ENCODE results near the gene MEPE.
"Not testable (repeated sequence)": the region's sequence is repeated elsewhere in the genome, so short reads cannot be mapped to it uniquely, and the experiment has no call there.

Gene MEPE

DNA sequence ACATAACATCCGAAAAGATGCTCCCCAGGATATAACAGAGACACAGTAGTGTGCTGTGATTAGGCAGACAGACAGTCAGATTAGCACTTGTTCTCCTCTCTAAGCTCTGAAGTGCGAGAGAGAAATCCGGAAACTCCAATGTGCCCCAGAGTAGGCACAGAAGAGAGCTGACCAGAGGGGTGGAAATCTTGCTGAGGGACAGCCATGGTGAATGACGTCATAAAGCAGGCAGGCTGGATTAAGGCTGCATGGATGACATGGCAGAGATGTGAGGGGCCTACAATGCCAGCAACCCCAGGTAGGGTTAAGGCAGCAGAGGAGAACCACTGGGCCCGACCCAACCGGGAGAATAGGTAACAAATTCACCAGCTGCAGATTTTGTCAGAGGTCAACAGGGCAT lies 53.3 kb downstream of the MEPE start:
- no peak for DNase-seq

DNA sequence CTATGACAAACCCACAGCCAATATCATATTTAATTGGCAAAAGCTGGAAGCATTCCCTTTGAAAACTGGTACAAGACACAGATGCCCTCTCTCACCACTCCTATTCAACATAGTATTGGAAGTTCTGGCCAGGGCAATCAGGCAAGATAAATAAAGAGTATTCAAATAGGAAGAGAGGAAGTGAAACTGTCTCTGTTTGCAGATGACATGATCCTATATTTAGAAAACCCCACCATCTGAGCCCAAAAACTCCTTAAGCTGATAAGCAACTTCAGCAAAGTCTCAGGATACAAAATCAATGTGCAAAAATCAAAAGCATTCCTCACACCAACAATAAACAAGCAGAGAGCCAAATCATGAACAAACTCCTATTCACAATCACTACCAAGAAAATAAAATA lies 58.0 kb downstream of the MEPE start:
- not testable (repeated sequence) for DNase-seq

DNA sequence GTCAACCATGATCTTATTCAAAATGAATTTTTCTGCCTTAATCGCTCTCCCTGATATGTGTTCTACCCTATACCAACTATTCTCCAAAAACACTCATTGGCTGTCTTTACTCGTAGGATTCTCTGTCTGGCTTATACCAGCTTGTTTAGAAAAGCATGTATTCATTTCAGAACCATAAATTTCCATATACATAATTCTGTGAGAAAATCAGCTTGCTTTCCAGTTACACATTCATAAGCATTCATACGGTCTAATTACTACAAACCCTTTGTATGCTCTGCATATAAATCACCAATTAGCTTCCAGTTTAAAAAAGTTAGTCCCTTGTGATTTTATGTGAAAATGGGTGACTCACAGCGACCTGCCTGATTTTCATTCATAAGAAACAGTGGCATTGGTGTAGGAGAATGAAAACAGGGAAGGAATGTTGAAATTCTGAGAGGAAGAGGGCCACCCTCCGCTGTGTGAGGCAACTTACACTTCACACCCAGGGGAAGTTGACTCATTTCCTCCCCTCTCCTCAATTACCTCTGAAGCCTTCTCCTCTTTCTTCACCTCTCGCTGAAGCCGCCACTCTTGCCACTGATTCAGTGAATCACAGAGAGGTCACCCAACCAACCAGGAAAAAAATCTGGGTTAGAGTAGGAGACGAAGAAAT lies 63.3 kb downstream of the MEPE start:
- DNase-seq = no peak
